C4-2B (cell line): ENCODE measurements around the gene FNDC3B.

ENCODE experiments used
- H3K27ac ChIP-seq: fragments of 450-650 bp; 2 replicates; pipeline ENCODE4 v1.5.1; 2017
- ZFX ChIP-seq: fragments of 450-650 bp; IDR thresholded peaks from 2 replicates; pipeline ENCODE4 v1.6.1; 2017
- TF ChIP-seq, protein P1 (sequence below): fragments of 450-650 bp; conservative IDR thresholded peaks from 2 replicates; pipeline ENCODE4 v1.5.1; 2017; ENCODE audit warnings: mild to moderate bottlenecking

The FNDC3B gene

DNA sequence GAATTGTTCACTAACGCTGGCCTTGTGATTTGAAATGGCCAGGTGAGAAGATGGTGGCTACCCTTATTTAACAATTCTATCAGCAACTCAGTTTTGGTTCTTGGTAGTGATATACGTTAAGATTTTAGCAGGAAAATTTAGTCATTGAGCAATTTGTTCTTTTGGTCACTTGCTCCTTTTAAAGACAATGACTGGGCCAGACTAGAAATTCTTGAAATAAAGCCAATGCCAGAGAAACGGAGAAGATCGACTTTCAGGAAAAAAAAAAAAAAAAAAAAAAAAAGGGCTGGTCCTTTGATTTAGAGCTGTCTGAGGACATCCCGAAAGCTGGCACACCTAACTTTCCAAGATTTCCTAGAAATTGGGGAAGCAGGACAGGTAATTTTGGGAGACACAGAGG lies 178.5 kb downstream of the FNDC3B start:
- H3K27ac ChIP-seq: no peak overlapping the region
- TF ChIP-seq, protein P1, sequence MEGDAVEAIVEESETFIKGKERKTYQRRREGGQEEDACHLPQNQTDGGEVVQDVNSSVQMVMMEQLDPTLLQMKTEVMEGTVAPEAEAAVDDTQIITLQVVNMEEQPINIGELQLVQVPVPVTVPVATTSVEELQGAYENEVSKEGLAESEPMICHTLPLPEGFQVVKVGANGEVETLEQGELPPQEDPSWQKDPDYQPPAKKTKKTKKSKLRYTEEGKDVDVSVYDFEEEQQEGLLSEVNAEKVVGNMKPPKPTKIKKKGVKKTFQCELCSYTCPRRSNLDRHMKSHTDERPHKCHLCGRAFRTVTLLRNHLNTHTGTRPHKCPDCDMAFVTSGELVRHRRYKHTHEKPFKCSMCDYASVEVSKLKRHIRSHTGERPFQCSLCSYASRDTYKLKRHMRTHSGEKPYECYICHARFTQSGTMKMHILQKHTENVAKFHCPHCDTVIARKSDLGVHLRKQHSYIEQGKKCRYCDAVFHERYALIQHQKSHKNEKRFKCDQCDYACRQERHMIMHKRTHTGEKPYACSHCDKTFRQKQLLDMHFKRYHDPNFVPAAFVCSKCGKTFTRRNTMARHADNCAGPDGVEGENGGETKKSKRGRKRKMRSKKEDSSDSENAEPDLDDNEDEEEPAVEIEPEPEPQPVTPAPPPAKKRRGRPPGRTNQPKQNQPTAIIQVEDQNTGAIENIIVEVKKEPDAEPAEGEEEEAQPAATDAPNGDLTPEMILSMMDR: no peak
- TF ChIP-seq ZFX: no peak

DNA sequence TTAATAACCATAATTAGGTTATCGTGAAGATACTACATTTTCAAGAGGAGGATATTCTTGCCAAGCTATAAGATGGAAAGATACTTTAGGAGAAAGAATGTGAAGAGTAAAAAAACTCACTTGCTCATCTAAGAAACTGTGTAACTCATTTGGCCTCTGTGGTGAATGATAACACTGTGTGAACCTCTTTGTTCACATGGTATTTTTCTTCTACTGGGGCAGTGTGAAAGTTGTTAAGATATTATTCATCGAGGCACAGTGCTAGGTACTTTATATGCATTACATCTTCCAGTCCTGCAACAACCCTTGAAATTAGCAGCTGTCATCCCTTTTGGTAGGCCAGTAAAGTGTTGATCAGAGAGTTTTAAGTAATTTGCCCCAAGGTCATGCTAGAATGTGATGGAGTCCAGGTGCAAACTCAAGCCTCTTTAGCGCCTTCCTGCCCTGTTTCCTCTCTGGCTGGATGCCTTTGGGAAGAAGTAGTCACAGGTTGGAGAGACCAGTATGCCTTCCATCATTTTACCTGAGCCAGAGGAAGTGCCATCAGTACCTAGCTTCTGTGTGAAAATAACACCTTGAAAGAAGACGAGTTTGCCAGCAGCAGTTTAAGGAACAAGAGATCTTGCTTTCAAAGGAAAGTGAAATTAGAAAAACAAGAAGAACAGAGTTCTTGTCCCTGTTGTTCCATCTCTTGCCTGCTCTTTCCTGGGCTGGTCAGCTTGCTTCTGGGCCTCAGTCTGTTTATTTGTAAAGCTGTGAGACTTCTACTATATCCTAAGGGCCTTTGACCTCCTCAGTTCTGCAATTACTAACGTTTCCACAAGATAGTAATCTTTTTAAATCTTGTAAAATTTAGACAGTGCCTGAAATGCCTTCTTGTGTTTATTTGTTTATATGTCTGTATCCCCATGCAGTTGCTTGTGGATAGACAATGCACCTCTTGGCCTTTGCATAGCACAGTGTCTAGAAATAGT lies 179.3 kb downstream of the FNDC3B start:
- H3K27ac ChIP-seq: no peak overlapping the region
- TF ChIP-seq, protein P1: no peak
- TF ChIP-seq ZFX: no peak

DNA sequence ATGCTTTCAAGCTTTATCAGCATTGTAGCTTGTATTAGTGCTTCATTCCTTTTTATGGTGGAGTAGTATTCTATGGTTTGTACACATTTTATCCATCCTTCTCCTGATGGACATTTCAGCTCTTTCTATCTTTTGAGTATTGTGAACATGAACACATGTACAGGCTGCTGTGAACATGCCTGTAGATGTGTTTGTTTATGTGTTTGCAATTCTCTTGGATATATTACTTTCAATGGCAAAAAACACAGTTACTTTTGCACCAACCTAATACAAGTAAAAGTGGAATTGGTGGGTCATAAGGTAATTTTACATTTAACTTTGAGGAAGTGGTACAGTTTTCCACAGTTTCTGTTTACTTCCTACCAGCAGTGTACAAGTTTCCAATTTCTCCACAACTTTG lies 180.4 kb downstream of the FNDC3B start:
- H3K27ac ChIP-seq: no peak overlapping the region
- TF ChIP-seq, protein P1: no peak
- no peak for TF ChIP-seq ZFX

- TF ChIP-seq ZFX: no peak
- TF ChIP-seq, protein P1: no peak
- H3K27ac ChIP-seq: no peak overlapping the region
Measured at GRCh38 chr3:172221547-172221946, 182.2 kb downstream of the FNDC3B start.

GRCh38 chr3:172222478-172223071 lies 183.2 kb downstream of the FNDC3B start:
- H3K27ac ChIP-seq: no peak overlapping the region

GRCh38 chr3:172223870-172224269 lies 184.5 kb downstream of the FNDC3B start:
- no peak for TF ChIP-seq ZFX
- TF ChIP-seq, protein P1: no peak
- no peak overlapping the region for H3K27ac ChIP-seq

More at GRCh38 chr3:172222478-172223071, 183.2 kb downstream of the FNDC3B start:
- no peak for TF ChIP-seq ZFX
- TF ChIP-seq, protein P1: no peak

GRCh38 chr3:172224560-172225214 lies 185.3 kb downstream of the FNDC3B start:
- no peak overlapping the region for H3K27ac ChIP-seq
- TF ChIP-seq, protein P1: no peak
- no peak for TF ChIP-seq ZFX
